ENCODE measurements around the gene RBM5.

RBM5 gene

DNA sequence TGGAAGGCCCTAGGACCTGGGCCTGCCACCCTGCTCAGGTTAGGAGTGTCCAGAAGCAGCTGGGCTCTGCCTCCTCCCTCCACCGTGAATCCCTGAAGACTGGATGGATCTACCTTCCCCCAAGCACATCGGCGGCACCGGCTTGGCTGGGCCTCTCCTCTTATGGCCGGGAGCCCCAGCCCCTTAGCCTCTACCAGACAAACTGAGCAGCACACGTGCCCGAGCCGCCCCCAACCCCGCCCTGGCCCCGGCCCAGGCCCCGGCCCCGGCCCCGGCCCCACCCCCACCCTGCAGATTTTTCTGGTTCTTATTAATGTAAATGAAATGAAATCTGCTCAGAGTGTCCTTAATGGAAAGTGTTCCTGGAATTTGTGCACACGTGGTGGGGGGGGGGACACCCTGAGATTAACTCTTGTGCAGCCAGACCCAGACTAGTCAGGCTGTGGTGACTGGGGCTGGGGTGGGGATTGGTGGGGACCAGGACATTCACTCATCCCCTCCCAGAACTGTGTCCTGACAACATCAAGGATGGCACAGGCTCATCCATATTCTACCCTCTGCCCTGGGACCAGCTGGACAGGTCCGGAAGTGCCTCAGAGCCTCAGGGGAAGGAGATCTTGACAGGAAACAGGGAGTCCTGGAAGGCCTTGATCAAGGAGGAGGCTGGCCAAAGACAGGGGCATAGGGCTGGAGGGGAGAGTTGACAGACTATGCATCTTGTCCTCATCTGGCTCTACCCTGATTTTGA lies 35.5 kb downstream of the RBM5 start:
- no peak overlapping the region for H2AFZ ChIP-seq (ENCODE audit: low read length)
- H3K36me3 ChIP-seq (replicated peaks; ENCODE audit: insufficient read depth, low read length) = no peaks in the 10 kb centered on the region
- no peak for TF ChIP-seq CTCF (IDR thresholded peaks at IDR 0.05; ENCODE audit: low read length)
- TF ChIP-seq EZH2phosphoT487 (IDR thresholded peaks at IDR 0.05; ENCODE audit: low read length) = no peak
- TF ChIP-seq EZH2 (optimal IDR thresholded peaks at IDR 0.05; ENCODE audit: low read depth, low read length) = no peak
- H4K20me1 ChIP-seq (ENCODE audit: insufficient read depth, low read length) = peaks cover 5% of the 10 kb centered on the region; the same call in 1 of the 2 replicates
- no peak for DNase-seq
- H3K4me1 ChIP-seq (ENCODE audit: low read length) = no peaks in the 10 kb centered on the region
- H3K9me3 ChIP-seq (replicated peaks; ENCODE audit: insufficient read depth, low read length) = no peaks in the 10 kb centered on the region
- H3K9me2 ChIP-seq (replicated peaks; ENCODE audit: insufficient read depth, low read length) = no peaks in the 10 kb centered on the region
- no peaks in the 10 kb centered on the region for H3K27me3 ChIP-seq (replicated peaks; ENCODE audit: insufficient read depth, low read length)
- no peaks in the 10 kb centered on the region for H3K79me2 ChIP-seq (ENCODE audit: low read length)
- H3F3A ChIP-seq (ENCODE audit: insufficient read depth, low read length) = peaks cover 11% of the 10 kb centered on the region
- H3K4me2 ChIP-seq (ENCODE audit: low read depth, low read length) = no peak overlapping the region
- H3K4me3 ChIP-seq (ENCODE audit: low read length) = no peak overlapping the region
- H3K27ac ChIP-seq (ENCODE audit: low read length) = no peak overlapping the region
- H3K9ac ChIP-seq (ENCODE audit: low read length) = no peak overlapping the region

DNA sequence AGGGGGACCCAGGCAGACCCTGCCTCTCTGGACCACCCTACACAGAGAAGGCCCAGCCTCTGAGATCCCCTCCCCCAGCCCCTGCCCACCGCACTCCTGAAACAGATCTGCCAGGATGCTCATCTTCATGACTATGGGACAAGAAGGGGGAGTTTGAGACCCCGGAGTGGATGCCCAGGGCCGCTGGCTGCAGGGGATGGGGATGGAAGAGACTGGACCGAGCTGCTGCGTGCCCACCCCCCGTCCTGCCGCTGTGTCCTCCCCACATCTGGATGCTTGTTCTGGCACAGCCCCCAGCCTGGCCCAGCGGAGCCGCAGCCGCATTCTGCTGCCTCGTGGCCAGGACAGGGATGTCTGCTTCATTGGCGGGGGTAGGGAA lies 36.1 kb downstream of the RBM5 start:
- Histone ChIP-seq H3F3A (ENCODE audit: insufficient read depth, low read length) (peaks cover 11% of the 10 kb centered on the region), H3K4me3 (ENCODE audit: low read length) (no peak overlapping the region), H3K9me2 (replicated peaks; ENCODE audit: insufficient read depth, low read length) (no peaks in the 10 kb centered on the region), H3K4me1 (ENCODE audit: low read length) (no peaks in the 10 kb centered on the region), H3K27me3 (replicated peaks; ENCODE audit: insufficient read depth, low read length) (no peaks in the 10 kb centered on the region), H2AFZ (ENCODE audit: low read length) (no peak overlapping the region), H3K4me2 (ENCODE audit: low read depth, low read length) (no peak overlapping the region), H3K27ac (ENCODE audit: low read length) (no peak overlapping the region), H3K9ac (ENCODE audit: low read length) (no peak overlapping the region), H3K9me3 (replicated peaks; ENCODE audit: insufficient read depth, low read length) (no peaks in the 10 kb centered on the region), H3K79me2 (ENCODE audit: low read length) (no peaks in the 10 kb centered on the region), H4K20me1 (ENCODE audit: insufficient read depth, low read length) (peaks cover 5% of the 10 kb centered on the region; the same call in 1 of the 2 replicates), H3K36me3 (replicated peaks; ENCODE audit: insufficient read depth, low read length) (no peaks in the 10 kb centered on the region)
- TF ChIP-seq EZH2 (optimal IDR thresholded peaks at IDR 0.05; ENCODE audit: low read depth, low read length) = no peak
- TF ChIP-seq EZH2phosphoT487 (IDR thresholded peaks at IDR 0.05; ENCODE audit: low read length) = no peak
- no peak for TF ChIP-seq CTCF (IDR thresholded peaks at IDR 0.05; ENCODE audit: low read length)
- DNase-seq = no peak

DNA sequence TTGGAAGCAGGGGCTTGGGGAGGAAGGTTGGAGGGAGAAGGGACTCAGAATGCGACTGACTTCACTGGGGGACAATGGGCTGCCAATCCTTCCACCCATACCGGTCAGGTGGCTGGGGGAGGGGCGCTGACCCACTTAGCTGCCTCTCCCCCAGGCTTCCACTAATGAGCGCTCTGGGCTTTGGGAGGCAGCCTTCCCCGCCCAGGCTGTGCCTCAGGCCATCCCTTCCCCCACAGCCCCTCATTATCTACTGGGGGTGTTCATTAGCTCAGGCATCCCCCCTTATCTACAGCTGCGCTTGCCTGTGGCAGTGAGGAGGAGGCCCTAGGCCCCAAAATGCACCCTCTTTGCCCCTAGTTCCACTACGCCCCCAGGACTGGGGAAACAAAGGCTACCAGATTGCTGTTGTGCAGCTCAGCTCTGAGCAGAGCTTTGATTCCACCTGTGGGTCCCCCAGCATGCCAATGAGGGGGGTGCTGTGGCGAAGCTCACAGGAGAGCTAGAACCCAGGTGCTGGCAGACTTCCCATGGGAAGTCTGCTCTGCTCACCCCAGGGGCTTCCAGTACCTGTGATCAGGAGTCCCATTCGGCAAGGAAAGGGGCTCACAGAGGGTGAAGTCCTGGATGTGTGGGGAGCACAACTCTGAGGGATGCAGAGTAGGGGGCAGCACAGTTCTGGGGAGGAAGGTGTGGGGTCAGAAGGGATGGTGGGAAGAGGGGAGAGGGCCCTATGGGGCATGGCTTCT lies 37.0 kb downstream of the RBM5 start:
- Histone ChIP-seq H2AFZ (ENCODE audit: low read length) (no peak overlapping the region), H3F3A (ENCODE audit: insufficient read depth, low read length) (peaks cover 6% of the 10 kb centered on the region), H3K27ac (ENCODE audit: low read length) (no peak overlapping the region), H3K79me2 (ENCODE audit: low read length) (no peaks in the 10 kb centered on the region), H3K4me3 (ENCODE audit: low read length) (no peak overlapping the region), H3K36me3 (replicated peaks; ENCODE audit: insufficient read depth, low read length) (no peaks in the 10 kb centered on the region), H3K9me3 (replicated peaks; ENCODE audit: insufficient read depth, low read length) (no peaks in the 10 kb centered on the region), H3K9me2 (replicated peaks; ENCODE audit: insufficient read depth, low read length) (no peaks in the 10 kb centered on the region), H3K27me3 (replicated peaks; ENCODE audit: insufficient read depth, low read length) (no peaks in the 10 kb centered on the region), H3K4me1 (ENCODE audit: low read length) (no peaks in the 10 kb centered on the region), H4K20me1 (ENCODE audit: insufficient read depth, low read length) (peaks cover 5% of the 10 kb centered on the region; the same call in 1 of the 2 replicates), H3K4me2 (ENCODE audit: low read depth, low read length) (no peak overlapping the region), H3K9ac (ENCODE audit: low read length) (no peak overlapping the region)
- TF ChIP-seq CTCF (IDR thresholded peaks at IDR 0.05; ENCODE audit: low read length) (no peak), EZH2 (optimal IDR thresholded peaks at IDR 0.05; ENCODE audit: low read depth, low read length) (no peak), EZH2phosphoT487 (IDR thresholded peaks at IDR 0.05; ENCODE audit: low read length) (no peak)
- DNase-seq = no peak
